Tongue (tissue), 2 donors: ENCODE measurements around the gene DNAJC15. TPM values are rescaled to one million over a fixed set of nuclear protein-coding genes. Genes with fewer than 3 reads are reported as not detected.
"Not testable (repeated sequence)": the region's sequence is repeated elsewhere in the genome, so short reads cannot be mapped to it uniquely, and the experiment has no call there.

Experiments
- DNase-seq: peaks from one replicate; pipeline ENCODE4 v3.0.0-alpha.2; 2015
- total RNA-seq: library from RNA; depleted of rRNA; stranded (reverse); fragments of >200 nt; gene quantifications from one replicate; pipeline ENCODE4 v1.2.3, GENCODE V29; 2014

Gene DNAJC15
- total RNA-seq, 1 donor from 2014 or later: 8.9 TPM

- no peak for DNase-seq
Measured at GRCh38 chr13:43005460-43006236, 17.7 kb upstream of the DNAJC15 start.

- no peak for DNase-seq
Measured at GRCh38 chr13:43006893-43007631, 16.3 kb upstream of the DNAJC15 start.

GRCh38 chr13:43008596-43008995, 14.8 kb upstream of the DNAJC15 start:
- DNase-seq: no peak

GRCh38 chr13:43009506-43009905, 13.9 kb upstream of the DNAJC15 start:
- DNase-seq: no peak

- no peak for DNase-seq
Measured at GRCh38 chr13:43014162-43014561, 9.2 kb upstream of the DNAJC15 start.

- no peak for DNase-seq
Measured at GRCh38 chr13:43016226-43016625, 7.2 kb upstream of the DNAJC15 start.

GRCh38 chr13:43019811-43020210, 3.6 kb upstream of the DNAJC15 start:
- DNase-seq: no peak

- DNase-seq: no peak
Measured at GRCh38 chr13:43020794-43021193, 2.6 kb upstream of the DNAJC15 start.

- peak; percentile 39 for DNase-seq
Measured at GRCh38 chr13:43021926-43022670, 1.3 kb upstream of the DNAJC15 start.

- no peak for DNase-seq
Measured at GRCh38 chr13:43022934-43023288, 475 bp upstream of the DNAJC15 start.

GRCh38 chr13:43026262-43026661, 2.9 kb downstream of the DNAJC15 start:
- DNase-seq: no peak

- no peak for DNase-seq
Measured at GRCh38 chr13:43030548-43030947, 7.2 kb downstream of the DNAJC15 start.

- DNase-seq: no peak
Measured at GRCh38 chr13:43031881-43032280, 8.5 kb downstream of the DNAJC15 start.

- DNase-seq: no peak
Measured at GRCh38 chr13:43033038-43033437, 9.7 kb downstream of the DNAJC15 start.

- no peak for DNase-seq
Measured at GRCh38 chr13:43036351-43037250, 13.2 kb downstream of the DNAJC15 start.

GRCh38 chr13:43039966-43040365, 16.6 kb downstream of the DNAJC15 start:
- DNase-seq: no peak

- DNase-seq: not testable (repeated sequence)
Measured at GRCh38 chr13:43040581-43041368, 17.4 kb downstream of the DNAJC15 start.

- DNase-seq: no peak
Measured at GRCh38 chr13:43041369-43041921, 18.1 kb downstream of the DNAJC15 start.

- DNase-seq: no peak
Measured at GRCh38 chr13:43042410-43042921, 19.1 kb downstream of the DNAJC15 start.

GRCh38 chr13:43044720-43045301, 21.4 kb downstream of the DNAJC15 start:
- DNase-seq: no peak
